ENCODE measurements around the gene SECISBP2L. TPM values are rescaled to one million over a fixed set of nuclear protein-coding genes. Genes with fewer than 3 reads are reported as not detected.

SECISBP2L gene
- total and polyA plus RNA-seq, 10 of the 15 experiments (the other 5 are each of a cell fraction or from before 2014, with no cell fraction given): 1.4 to 24.2 (median 10.4) TPM

GRCh38 chr15:49083401-49084284 lies 37.4 kb upstream of the SECISBP2L start:
- FAIRE-seq: no peak
- ChIA-PET RAD21 (ENCODE audit: unreplicated experiment) (no interaction called here), POLR2A (no interaction called here), CTCF (interaction anchor here (0.5 to 1.4 kb wide), 2 partner anchors 15 to 508 kb away, joined by 3 to 4 read pairs; no protein-coding TSS in a partner anchor), SMC1A (ENCODE audit: uncharacterized antibody, unreplicated experiment) (interaction anchor here (0.8 to 1.1 kb wide), 3 partner anchors 44 to 282 kb away, joined by 3 to 4 read pairs (median 3); no protein-coding TSS in a partner anchor)
- ATAC-seq: no peak
- no peaks in the 10 kb centered on the region for H3K27me3 ChIP-seq (replicated peaks in 1 of 2; ENCODE audit: control insufficient read depth in 2 of 2, insufficient read depth in 2 of 2, low read length in 1 of 2)
- no peaks in the 10 kb centered on the region for H3K4me1 ChIP-seq (ENCODE audit: control insufficient read depth, insufficient read depth, low read length)
- H3K27ac ChIP-seq (ENCODE audit: control insufficient read depth, insufficient read depth): no peak overlapping the region
- no peaks in the 10 kb centered on the region for H3K79me2 ChIP-seq (ENCODE audit: control insufficient read depth, insufficient read depth, low read length)
- no peaks in the 10 kb centered on the region for H4K20me1 ChIP-seq (ENCODE audit: control insufficient read depth, insufficient read depth)
- 80% methylated on average over 5 of the region's 5 CpGs for WGBS (ENCODE audit: insufficient coverage, insufficient replicate concordance, low lambda C conversion rate, missing lambda C conversion rate)
- H3K4me3 ChIP-seq: no peak overlapping the region
- H3K9me3 ChIP-seq (replicated peaks; ENCODE audit: control insufficient read depth, insufficient read depth, low read length): no peaks in the 10 kb centered on the region
- intact Hi-C loops (cut with micrococcal nuclease; ENCODE audit: unreplicated experiment): no loop called here
- H3K4me2 ChIP-seq (ENCODE audit: control insufficient read depth, insufficient read depth): no peak overlapping the region
- no peak for DNase-seq (ENCODE audit: low read depth, low spot score)
- in situ Hi-C loops (cut with MboI): no loop called here
- H2AFZ ChIP-seq (ENCODE audit: control insufficient read depth, low read depth, low read length): no peak overlapping the region
- no TSS peak for BruUV-seq (replicated peaks)
- H3K36me3 ChIP-seq (ENCODE audit: control insufficient read depth in 2 of 2, insufficient read depth in 2 of 2, low read length in 1 of 2): no peaks in the 10 kb centered on the region
- no peak overlapping the region for H3K9ac ChIP-seq (ENCODE audit: control insufficient read depth, insufficient read depth, low read length)
- no peak for TF ChIP-seq ZNF207 (IDR thresholded peaks at IDR 0.05; ENCODE audit: borderline replicate concordance)
- TF ChIP-seq CEBPZ (IDR thresholded peaks at IDR 0.05; ENCODE audit: low read depth, low read length): no peak
- no peak for TF ChIP-seq FOXM1 (IDR thresholded peaks at IDR 0.05; ENCODE audit: low read depth, low read length)
- no peak for TF ChIP-seq ETV6 (conservative IDR thresholded peaks at IDR 0.05 in 1 of 2, IDR thresholded peaks at IDR 0.05 in 1 of 2; ENCODE audit: borderline replicate concordance in 1 of 2, low read depth in 1 of 2)
- no peak for TF ChIP-seq NR2C2 (IDR thresholded peaks at IDR 0.05; ENCODE audit: borderline replicate concordance, control insufficient read depth, insufficient read length, low read depth)
- no peak for TF ChIP-seq IRF4 (IDR thresholded peaks at IDR 0.05; ENCODE audit: low read depth, low read length)
- no peak for TF ChIP-seq PKNOX1 (IDR thresholded peaks at IDR 0.05)
- TF ChIP-seq POU2F2 (IDR thresholded peaks at IDR 0.05; ENCODE audit: borderline replicate concordance, low read depth, low read length): no peak
- TF ChIP-seq BCLAF1 (IDR thresholded peaks at IDR 0.05): no peak
- no peak for TF ChIP-seq RBBP5 (conservative IDR thresholded peaks at IDR 0.05)
- TF ChIP-seq TARDBP (IDR thresholded peaks at IDR 0.05; ENCODE audit: borderline replicate concordance): no peak
- no peak for TF ChIP-seq CTCF (IDR thresholded peaks at IDR 0.05 in 2 of 3, conservative IDR thresholded peaks at IDR 0.05 in 1 of 3; ENCODE audit: control insufficient read depth in 2 of 3, extremely low read depth in 1 of 3, insufficient read depth in 1 of 3, low read depth in 3 of 3, low read length in 3 of 3)
- TF ChIP-seq RFX5 (IDR thresholded peaks at IDR 0.05; ENCODE audit: low read depth, low read length): no peak

All from GM12878 (cell line).